ENCODE measurements around the gene MSRB3. TPM values are rescaled to one million over a fixed set of nuclear protein-coding genes. Genes with fewer than 3 reads are reported as not detected.

MSRB3 gene
- total and polyA plus RNA-seq, 2 of the 4 experiments (the other 2 are of a cell fraction): 31.7 to 35.7 TPM

DNA sequence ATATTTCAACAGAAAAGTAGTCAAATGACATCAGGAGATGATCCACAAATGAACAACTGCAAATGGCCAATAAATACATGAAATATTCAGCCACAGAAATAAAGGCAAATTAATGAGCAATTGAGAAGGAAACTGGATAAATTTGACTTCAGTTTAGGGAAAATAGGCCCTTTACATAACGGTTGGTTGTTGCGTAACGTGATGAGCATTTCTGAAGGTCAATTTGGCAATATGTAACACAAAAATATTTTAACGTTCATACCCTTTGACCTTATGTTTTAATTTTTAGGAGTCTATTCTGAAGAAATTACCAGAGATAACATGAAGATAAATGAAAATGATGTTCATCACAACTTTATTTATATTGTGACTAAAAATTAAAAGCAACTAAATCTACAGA lies 14.7 kb upstream of the MSRB3 start:
- H2AFZ ChIP-seq (replicated peaks; ENCODE audit: low read length, poor library complexity): no peak overlapping the region
- CTCF ChIA-PET: no interaction called here
- no peaks in the 10 kb centered on the region for H3K27me3 ChIP-seq (ENCODE audit: control insufficient read depth, insufficient read depth, low read length)
- no peak overlapping the region for H3K9ac ChIP-seq (ENCODE audit: low read depth, low read length)
- no peak overlapping the region for H2BK15ac ChIP-seq (ENCODE audit: low read depth, low read length)
- no peak overlapping the region for H3K4ac ChIP-seq (ENCODE audit: low read depth, low read length)
- no peak overlapping the region for H3K56ac ChIP-seq (ENCODE audit: extremely low read depth, insufficient read depth, low read length)
- DNase-seq (no peak), ATAC-seq (ENCODE audit: low read depth) (no peak)
- POLR2A ChIA-PET (ENCODE audit: unreplicated experiment): no interaction called here
- H3K36me3 ChIP-seq (ENCODE audit: control insufficient read depth, insufficient read depth, low read length): no peaks in the 10 kb centered on the region
- no peaks in the 10 kb centered on the region for H3K9me1 ChIP-seq (ENCODE audit: insufficient read depth, low read length)
- H4K91ac ChIP-seq (ENCODE audit: insufficient read depth, low read depth, low read length): no peak overlapping the region
- no CpG with 5 or more reads among the region's 4 CpGs for WGBS, 2 experiments (ENCODE audit: extremely low coverage in 2 of 2, insufficient read length in 1 of 2)
- no peak overlapping the region for H4K5ac ChIP-seq (ENCODE audit: low read depth, low read length)
- H3K14ac ChIP-seq (replicated peaks; ENCODE audit: low read depth, low read length): no peak overlapping the region
- dilution Hi-C loops (cut with HindIII; ENCODE audit: low sequenced_read_pairs, unreplicated experiment): no loop called here
- H4K20me1 ChIP-seq (ENCODE audit: insufficient read depth, low read length): no peaks in the 10 kb centered on the region
- intact Hi-C loops (cut with micrococcal nuclease): no loop called here
- H2BK120ac ChIP-seq (ENCODE audit: low read depth, low read length): no peak overlapping the region
- no peak overlapping the region for H3K18ac ChIP-seq (ENCODE audit: low read depth, low read length)
- BruUV-seq (replicated peaks): no TSS peak
- no peak overlapping the region for H3K4me3 ChIP-seq (ENCODE audit: insufficient read depth, low read depth, low read length)
- H2AK9ac ChIP-seq (replicated peaks; ENCODE audit: low read depth, low read length, poor library complexity): no peak overlapping the region
- no peaks in the 10 kb centered on the region for H3K9me3 ChIP-seq (ENCODE audit: control insufficient read depth, insufficient read depth, low read length)
- no peaks in the 10 kb centered on the region for H3K4me1 ChIP-seq (ENCODE audit: control insufficient read depth, insufficient read depth, low read length)
- no peak overlapping the region for H2BK20ac ChIP-seq (ENCODE audit: low read depth, low read length)
- H2AK5ac ChIP-seq (ENCODE audit: low read depth, low read length): no peak overlapping the region
- no peak overlapping the region for H4K8ac ChIP-seq (ENCODE audit: low read depth in 2 of 2, low read length in 2 of 2)
- in situ Hi-C loops (cut with MboI; ENCODE audit: low sequenced_read_pairs): no loop called here
- no peak overlapping the region for H3K23ac ChIP-seq (ENCODE audit: low read depth, low read length)
- no peak overlapping the region for H3K4me2 ChIP-seq (ENCODE audit: low read depth, low read length)
- no peak overlapping the region for H2BK5ac ChIP-seq (ENCODE audit: low read depth, low read length, poor library complexity, severe bottlenecking)
- H3K27ac ChIP-seq (ENCODE audit: insufficient read depth, low read length): no peak overlapping the region
- TF ChIP-seq RAD21 (IDR thresholded peaks at IDR 0.05; ENCODE audit: low read length) (no peak), CEBPB (IDR thresholded peaks at IDR 0.05; ENCODE audit: low read depth, low read length) (peak; percentile 87), MXI1 (IDR thresholded peaks at IDR 0.05; ENCODE audit: borderline replicate concordance, low read depth, low read length) (no peak), CHD1 (IDR thresholded peaks at IDR 0.05; ENCODE audit: low read depth, low read length) (no peak), MAFK (IDR thresholded peaks at IDR 0.05; ENCODE audit: low read depth, low read length) (no peak)
- TF ChIP-seq, protein P1, sequence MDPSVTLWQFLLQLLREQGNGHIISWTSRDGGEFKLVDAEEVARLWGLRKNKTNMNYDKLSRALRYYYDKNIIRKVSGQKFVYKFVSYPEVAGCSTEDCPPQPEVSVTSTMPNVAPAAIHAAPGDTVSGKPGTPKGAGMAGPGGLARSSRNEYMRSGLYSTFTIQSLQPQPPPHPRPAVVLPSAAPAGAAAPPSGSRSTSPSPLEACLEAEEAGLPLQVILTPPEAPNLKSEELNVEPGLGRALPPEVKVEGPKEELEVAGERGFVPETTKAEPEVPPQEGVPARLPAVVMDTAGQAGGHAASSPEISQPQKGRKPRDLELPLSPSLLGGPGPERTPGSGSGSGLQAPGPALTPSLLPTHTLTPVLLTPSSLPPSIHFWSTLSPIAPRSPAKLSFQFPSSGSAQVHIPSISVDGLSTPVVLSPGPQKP (IDR thresholded peaks at IDR 0.05; ENCODE audit: borderline replicate concordance, low read depth, low read length): no peak
- H3K79me1 ChIP-seq (ENCODE audit: low read depth in 1 of 2, low read length in 2 of 2): no peaks in the 10 kb centered on the region

Measured in IMR-90 (cell line).